Measurements from ENCODE around the gene PPP1R13L. TPM values are rescaled to one million over a fixed set of nuclear protein-coding genes. Genes with fewer than 3 reads are reported as not detected.

The PPP1R13L gene
- total and polyA plus RNA-seq, 8 donors = 12.9 to 51.4 (median 17.0) TPM

- no peak for TF ChIP-seq CTCF (IDR thresholded peaks at IDR 0.05)
- intact Hi-C loops (cut with DNase I) = no loop called here
- no peak overlapping the region for H3K27ac ChIP-seq
- no peak overlapping the region for H3K4me3 ChIP-seq
- DNase-seq (no peak), ATAC-seq (no peak)
- H3K36me3 ChIP-seq = peaks cover 0 to 67% of the 10 kb centered on the region in 2 donors
- H3K4me1 ChIP-seq = no peaks in the 10 kb centered on the region
- H3K27me3 ChIP-seq = no peaks in the 10 kb centered on the region
- no peaks in the 10 kb centered on the region for H3K9me3 ChIP-seq
Observed at GRCh38 chr19:45362291-45362690, 42.6 kb downstream of the PPP1R13L start.

GRCh38 chr19:45361608-45362007, 43.3 kb downstream of the PPP1R13L start:
- H3K4me3 ChIP-seq = no peak overlapping the region
- H3K36me3 ChIP-seq = peaks cover 0 to 74% of the 10 kb centered on the region in 2 donors
- ATAC-seq = no peak
- no peaks in the 10 kb centered on the region for H3K9me3 ChIP-seq
- H3K4me1 ChIP-seq = no peaks in the 10 kb centered on the region
- H3K27me3 ChIP-seq = no peaks in the 10 kb centered on the region
- no peak for TF ChIP-seq CTCF (IDR thresholded peaks at IDR 0.05)
- DNase-seq = no peak
- H3K27ac ChIP-seq = no peak overlapping the region
- intact Hi-C loops (cut with DNase I) = no loop called here

- no peak overlapping the region for H3K27ac ChIP-seq
- ATAC-seq (no peak), DNase-seq (no peak)
- no peak for TF ChIP-seq CTCF (IDR thresholded peaks at IDR 0.05)
- H3K4me3 ChIP-seq = no peak overlapping the region
- H3K4me1 ChIP-seq = no peaks in the 10 kb centered on the region
- intact Hi-C loops (cut with DNase I) = loop anchor here in 1 of 2 donors (10.0 kb wide), 1 partner anchor 164 kb away; no protein-coding TSS in a partner anchor
- no peaks in the 10 kb centered on the region for H3K9me3 ChIP-seq
- no peaks in the 10 kb centered on the region for H3K27me3 ChIP-seq
- peaks cover 0 to 80% of the 10 kb centered on the region in 2 donors for H3K36me3 ChIP-seq
Observed at GRCh38 chr19:45358213-45358792, 46.6 kb downstream of the PPP1R13L start.

- no peak overlapping the region for H3K27ac ChIP-seq
- TF ChIP-seq CTCF (IDR thresholded peaks at IDR 0.05) = no peak
- no peak for DNase-seq
- H3K27me3 ChIP-seq = no peaks in the 10 kb centered on the region
- H3K36me3 ChIP-seq = peaks cover 0 to 80% of the 10 kb centered on the region in 2 donors
- no peaks in the 10 kb centered on the region for H3K4me1 ChIP-seq
- no peak overlapping the region for H3K4me3 ChIP-seq
- ATAC-seq = no peak
- intact Hi-C loops (cut with DNase I) = loop anchor here in 1 of 2 donors (10.0 kb wide), 1 partner anchor 163 kb away; no protein-coding TSS in a partner anchor
- H3K9me3 ChIP-seq = no peaks in the 10 kb centered on the region
Observed at GRCh38 chr19:45357445-45357783, 47.5 kb downstream of the PPP1R13L start.

GRCh38 chr19:45356760-45357444, 48.0 kb downstream of the PPP1R13L start:
- Histone ChIP-seq H3K9me3 (no peaks in the 10 kb centered on the region), H3K36me3 (peaks cover 0 to 81% of the 10 kb centered on the region in 2 donors), H3K27me3 (no peaks in the 10 kb centered on the region), H3K27ac (no peak overlapping the region), H3K4me1 (no peaks in the 10 kb centered on the region), H3K4me3 (no peak overlapping the region)
- TF ChIP-seq CTCF (IDR thresholded peaks at IDR 0.05) = no peak
- DNase-seq (no peak), ATAC-seq (no peak)
- intact Hi-C loops (cut with DNase I) = loop anchor here in 1 of 2 donors (10.0 kb wide), 1 partner anchor 162 kb away; no protein-coding TSS in a partner anchor
